HUES48 (cell line): ENCODE measurements around the gene RNF213.
"Not testable (repeated sequence)": the region's sequence is repeated elsewhere in the genome, so short reads cannot be mapped to it uniquely, and the experiment has no call there.

Experiments used
- H3K27ac ChIP-seq: one replicate; pipeline ENCODE4 v1.7.0; 2013; ENCODE audit warnings: low read depth, low read length, inconsistent platforms
- H3K27me3 ChIP-seq: 2 replicates; pipeline ENCODE4 v1.6.1; 2013; ENCODE audit warnings: mild to moderate bottlenecking, low read length; ENCODE audit not compliant: control insufficient read depth, insufficient read depth
- H3K36me3 ChIP-seq: 2 replicates; pipeline ENCODE4 v1.6.1; 2013; ENCODE audit warnings: low read length; ENCODE audit not compliant: control insufficient read depth, insufficient read depth
- H3K4me1 ChIP-seq: 2 replicates; pipeline ENCODE4 v1.6.1; 2013; ENCODE audit warnings: mild to moderate bottlenecking, low read length; ENCODE audit not compliant: control insufficient read depth, insufficient read depth
- H3K4me3 ChIP-seq: 2 replicates; pipeline ENCODE4 v1.5.1; 2013; ENCODE audit warnings: mild to moderate bottlenecking, low read depth, low read length
- H3K9ac ChIP-seq: 2 replicates; pipeline ENCODE4 v1.6.1; 2013; ENCODE audit warnings: mild to moderate bottlenecking, low read depth, low read length, moderate library complexity
- H3K9me3 ChIP-seq: 2 replicates; pipeline ENCODE4 v1.6.1; 2013; ENCODE audit warnings: low read length; ENCODE audit not compliant: control insufficient read depth, insufficient read depth

The RNF213 gene

GRCh38 chr17:80313946-80314345, 53.3 kb downstream of the RNF213 start:
- H3K27ac ChIP-seq, H3K9me3 ChIP-seq, H3K4me3 ChIP-seq, H3K27me3 ChIP-seq, H3K9ac ChIP-seq, H3K4me1 ChIP-seq: not testable (repeated sequence)
- H3K36me3 ChIP-seq = peaks cover 50% of the 10 kb centered on the region

- no peak overlapping the region for H3K4me3 ChIP-seq
- peaks cover 57% of the 10 kb centered on the region for H3K36me3 ChIP-seq
- no peaks in the 10 kb centered on the region for H3K4me1 ChIP-seq
- H3K9ac ChIP-seq = no peak overlapping the region
- peaks cover 9% of the 10 kb centered on the region; the same call in 1 of the 2 replicates for H3K9me3 ChIP-seq
- no peak overlapping the region for H3K27ac ChIP-seq
- no peaks in the 10 kb centered on the region for H3K27me3 ChIP-seq
Measured at GRCh38 chr17:80315517-80316182, 55.0 kb downstream of the RNF213 start.

GRCh38 chr17:80316431-80316830, 55.8 kb downstream of the RNF213 start:
- H3K27me3 ChIP-seq = no peaks in the 10 kb centered on the region
- peaks cover 9% of the 10 kb centered on the region; the same call in 1 of the 2 replicates for H3K9me3 ChIP-seq
- peaks cover 57% of the 10 kb centered on the region for H3K36me3 ChIP-seq
- no peak overlapping the region for H3K4me3 ChIP-seq
- no peak overlapping the region for H3K9ac ChIP-seq
- no peaks in the 10 kb centered on the region for H3K4me1 ChIP-seq
- H3K27ac ChIP-seq = no peak overlapping the region

- H3K27ac ChIP-seq = no peak overlapping the region
- H3K9me3 ChIP-seq = peaks cover 9% of the 10 kb centered on the region; the same call in 1 of the 2 replicates
- H3K9ac ChIP-seq = no peak overlapping the region
- peaks cover 54% of the 10 kb centered on the region for H3K36me3 ChIP-seq
- no peaks in the 10 kb centered on the region for H3K4me1 ChIP-seq
- H3K4me3 ChIP-seq = no peak overlapping the region
- no peaks in the 10 kb centered on the region for H3K27me3 ChIP-seq
Measured at GRCh38 chr17:80316927-80317705, 56.5 kb downstream of the RNF213 start.

GRCh38 chr17:80317706-80317980, 57.0 kb downstream of the RNF213 start:
- no peak overlapping the region for H3K27ac ChIP-seq
- H3K27me3 ChIP-seq = no peaks in the 10 kb centered on the region
- peaks cover 9% of the 10 kb centered on the region; the same call in 1 of the 2 replicates for H3K9me3 ChIP-seq
- no peak overlapping the region for H3K9ac ChIP-seq
- peaks cover 50% of the 10 kb centered on the region for H3K36me3 ChIP-seq
- no peak overlapping the region for H3K4me3 ChIP-seq
- H3K4me1 ChIP-seq = no peaks in the 10 kb centered on the region

GRCh38 chr17:80318166-80318565, 57.5 kb downstream of the RNF213 start:
- no peak overlapping the region for H3K4me3 ChIP-seq
- H3K9ac ChIP-seq = no peak overlapping the region
- H3K27me3 ChIP-seq = no peaks in the 10 kb centered on the region
- H3K4me1 ChIP-seq = no peaks in the 10 kb centered on the region
- peaks cover 49% of the 10 kb centered on the region for H3K36me3 ChIP-seq
- peaks cover 4% of the 10 kb centered on the region; the same call in 1 of the 2 replicates for H3K9me3 ChIP-seq
- H3K27ac ChIP-seq = no peak overlapping the region

GRCh38 chr17:80319262-80319998, 58.8 kb downstream of the RNF213 start:
- Histone ChIP-seq H3K4me3 (no peak overlapping the region), H3K27ac (no peak overlapping the region), H3K9me3 (no peaks in the 10 kb centered on the region), H3K9ac (no peak overlapping the region), H3K36me3 (peaks cover 50% of the 10 kb centered on the region), H3K27me3 (no peaks in the 10 kb centered on the region), H3K4me1 (no peaks in the 10 kb centered on the region)

- Histone ChIP-seq H3K9ac (no peak overlapping the region), H3K36me3 (peaks cover 54% of the 10 kb centered on the region), H3K27ac (no peak overlapping the region), H3K4me1 (no peaks in the 10 kb centered on the region), H3K4me3 (no peak overlapping the region), H3K9me3 (no peaks in the 10 kb centered on the region), H3K27me3 (no peaks in the 10 kb centered on the region)
Measured at GRCh38 chr17:80319999-80320344, 59.3 kb downstream of the RNF213 start.

- Histone ChIP-seq H3K9me3 (no peaks in the 10 kb centered on the region), H3K27ac (no peak overlapping the region), H3K27me3 (no peaks in the 10 kb centered on the region), H3K4me1 (no peaks in the 10 kb centered on the region), H3K36me3 (peaks cover 60% of the 10 kb centered on the region), H3K9ac (no peak overlapping the region), H3K4me3 (no peak overlapping the region)
Measured at GRCh38 chr17:80320496-80320895, 59.8 kb downstream of the RNF213 start.

- Histone ChIP-seq H3K4me3 (no peak overlapping the region), H3K27ac (no peak overlapping the region), H3K27me3 (no peaks in the 10 kb centered on the region), H3K9me3 (no peaks in the 10 kb centered on the region), H3K36me3 (peaks cover 62% of the 10 kb centered on the region), H3K9ac (no peak overlapping the region), H3K4me1 (no peaks in the 10 kb centered on the region)
Measured at GRCh38 chr17:80322864-80323263, 62.2 kb downstream of the RNF213 start.

- H3K27ac ChIP-seq = no peak overlapping the region
- no peaks in the 10 kb centered on the region for H3K4me1 ChIP-seq
- H3K27me3 ChIP-seq = no peaks in the 10 kb centered on the region
- H3K36me3 ChIP-seq = peaks cover 66% of the 10 kb centered on the region
- H3K9ac ChIP-seq = no peak overlapping the region
- no peak overlapping the region for H3K4me3 ChIP-seq
- H3K9me3 ChIP-seq = no peaks in the 10 kb centered on the region
Measured at GRCh38 chr17:80323982-80324381, 63.3 kb downstream of the RNF213 start.
